Measurements from ENCODE around the gene PREX1. TPM values are rescaled to one million over a fixed set of nuclear protein-coding genes. Genes with fewer than 3 reads are reported as not detected.

Gene PREX1
- total RNA-seq, 1 donor from 2014 or later = 17.7 TPM

- TF ChIP-seq POLR2A (IDR thresholded peaks at IDR 0.05) = no peak
- peak in 1 of 3 experiments; percentile 30 for TF ChIP-seq CTCF (IDR thresholded peaks at IDR 0.05)
These were observed 192.0 kb downstream of the PREX1 start for GRCh38 chr20:48635791-48636267.

GRCh38 chr20:48635361-48635760, 192.4 kb downstream of the PREX1 start:
- intact Hi-C loops (cut with DNase I) = no loop called here
- Histone ChIP-seq H3K4me1 (no peaks in the 10 kb centered on the region), H3K9me3 (no peaks in the 10 kb centered on the region), H3K4me3 (no peak overlapping the region), H3K27me3 (no peaks in the 10 kb centered on the region), H3K36me3 (peaks cover 0 to 8% of the 10 kb centered on the region in 2 donors), H3K27ac (no peak overlapping the region)
- TF ChIP-seq CTCF (IDR thresholded peaks at IDR 0.05) (no peak), POLR2AphosphoS5 (IDR thresholded peaks at IDR 0.05; ENCODE audit: insufficient read depth in 1 of 2, low read depth in 1 of 2) (no peak), POLR2A (IDR thresholded peaks at IDR 0.05) (no peak)
- DNase-seq (ENCODE audit: extremely low spot score in 2 of 2) = no peak

More at GRCh38 chr20:48635791-48636267, 192.0 kb downstream of the PREX1 start:
- intact Hi-C loops (cut with DNase I) = no loop called here
- Histone ChIP-seq H3K4me1 (no peaks in the 10 kb centered on the region), H3K27ac (no peak overlapping the region), H3K27me3 (no peaks in the 10 kb centered on the region), H3K36me3 (peaks cover 0 to 8% of the 10 kb centered on the region in 2 donors), H3K9me3 (no peaks in the 10 kb centered on the region), H3K4me3 (no peak overlapping the region)
- DNase-seq (ENCODE audit: extremely low spot score in 2 of 2) = no peak

GRCh38 chr20:48634641-48635040, 193.2 kb downstream of the PREX1 start:
- Histone ChIP-seq H3K27me3 (no peaks in the 10 kb centered on the region), H3K27ac (no peak overlapping the region), H3K4me3 (no peak overlapping the region), H3K9me3 (no peaks in the 10 kb centered on the region), H3K4me1 (no peaks in the 10 kb centered on the region), H3K36me3 (peaks cover 0 to 8% of the 10 kb centered on the region in 2 donors)
- intact Hi-C loops (cut with DNase I) = no loop called here
- TF ChIP-seq CTCF (IDR thresholded peaks at IDR 0.05) (no peak), POLR2A (IDR thresholded peaks at IDR 0.05) (no peak), POLR2AphosphoS5 (IDR thresholded peaks at IDR 0.05; ENCODE audit: insufficient read depth in 1 of 2, low read depth in 1 of 2) (no peak)
- DNase-seq (ENCODE audit: extremely low spot score in 2 of 2) = no peak

- peaks cover 0 to 8% of the 10 kb centered on the region in 2 donors for H3K36me3 ChIP-seq
- no peaks in the 10 kb centered on the region for H3K27me3 ChIP-seq
- no peak overlapping the region for H3K4me3 ChIP-seq
- DNase-seq (ENCODE audit: extremely low spot score in 2 of 2) = no peak
- no peaks in the 10 kb centered on the region for H3K4me1 ChIP-seq
- intact Hi-C loops (cut with DNase I) = no loop called here
- TF ChIP-seq POLR2AphosphoS5 (IDR thresholded peaks at IDR 0.05; ENCODE audit: insufficient read depth in 1 of 2, low read depth in 1 of 2) (no peak), CTCF (IDR thresholded peaks at IDR 0.05) (no peak), POLR2A (IDR thresholded peaks at IDR 0.05) (no peak)
- no peak overlapping the region for H3K27ac ChIP-seq
- H3K9me3 ChIP-seq = no peaks in the 10 kb centered on the region
These were observed 194.1 kb downstream of the PREX1 start for GRCh38 chr20:48633620-48634257.

- DNase-seq (ENCODE audit: extremely low spot score in 2 of 2) = no peak
- Histone ChIP-seq H3K36me3 (peaks cover 0 to 8% of the 10 kb centered on the region in 2 donors), H3K4me1 (no peaks in the 10 kb centered on the region), H3K27ac (no peak overlapping the region), H3K4me3 (no peak overlapping the region), H3K27me3 (no peaks in the 10 kb centered on the region), H3K9me3 (no peaks in the 10 kb centered on the region)
- intact Hi-C loops (cut with DNase I) = no loop called here
- no peak for TF ChIP-seq POLR2A (IDR thresholded peaks at IDR 0.05)
- no peak for TF ChIP-seq CTCF (IDR thresholded peaks at IDR 0.05)
- no peak for TF ChIP-seq POLR2AphosphoS5 (IDR thresholded peaks at IDR 0.05; ENCODE audit: insufficient read depth in 1 of 2, low read depth in 1 of 2)
These were observed 194.8 kb downstream of the PREX1 start for GRCh38 chr20:48632825-48633619.

All from vagina (tissue), 2 donors.